ENCODE measurements around the gene KIT.

KIT gene

GRCh38 chr4:54654753-54655152 lies 3.0 kb upstream of the KIT start:
- TF ChIP-seq ZFX (IDR thresholded peaks at IDR 0.05; ENCODE audit: borderline replicate concordance), result no peak
- TF ChIP-seq, protein P1, sequence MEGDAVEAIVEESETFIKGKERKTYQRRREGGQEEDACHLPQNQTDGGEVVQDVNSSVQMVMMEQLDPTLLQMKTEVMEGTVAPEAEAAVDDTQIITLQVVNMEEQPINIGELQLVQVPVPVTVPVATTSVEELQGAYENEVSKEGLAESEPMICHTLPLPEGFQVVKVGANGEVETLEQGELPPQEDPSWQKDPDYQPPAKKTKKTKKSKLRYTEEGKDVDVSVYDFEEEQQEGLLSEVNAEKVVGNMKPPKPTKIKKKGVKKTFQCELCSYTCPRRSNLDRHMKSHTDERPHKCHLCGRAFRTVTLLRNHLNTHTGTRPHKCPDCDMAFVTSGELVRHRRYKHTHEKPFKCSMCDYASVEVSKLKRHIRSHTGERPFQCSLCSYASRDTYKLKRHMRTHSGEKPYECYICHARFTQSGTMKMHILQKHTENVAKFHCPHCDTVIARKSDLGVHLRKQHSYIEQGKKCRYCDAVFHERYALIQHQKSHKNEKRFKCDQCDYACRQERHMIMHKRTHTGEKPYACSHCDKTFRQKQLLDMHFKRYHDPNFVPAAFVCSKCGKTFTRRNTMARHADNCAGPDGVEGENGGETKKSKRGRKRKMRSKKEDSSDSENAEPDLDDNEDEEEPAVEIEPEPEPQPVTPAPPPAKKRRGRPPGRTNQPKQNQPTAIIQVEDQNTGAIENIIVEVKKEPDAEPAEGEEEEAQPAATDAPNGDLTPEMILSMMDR (IDR thresholded peaks at IDR 0.05), result no peak
- H3K27ac ChIP-seq, result no peak overlapping the region

DNA sequence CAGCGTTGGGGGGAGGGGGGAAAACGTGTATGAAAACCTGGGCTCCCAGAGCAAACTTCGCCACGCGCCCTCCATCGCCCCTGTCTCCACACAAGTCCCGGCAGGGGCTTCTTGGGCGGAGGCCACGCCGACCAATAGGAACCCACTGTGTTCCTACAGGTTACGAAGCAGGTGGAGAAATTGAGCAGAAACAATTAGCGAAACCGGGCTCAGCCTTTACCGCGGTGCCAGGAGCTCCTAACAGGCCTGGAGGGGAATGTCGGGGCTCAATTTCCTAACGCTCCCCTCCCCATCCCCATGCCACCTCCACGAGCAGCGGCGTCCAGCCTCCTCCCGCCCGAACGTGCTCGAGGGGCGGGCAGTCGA lies 589 bp upstream of the KIT start:
- TF ChIP-seq, protein P1 (IDR thresholded peaks at IDR 0.05), result no peak
- TF ChIP-seq ZFX (IDR thresholded peaks at IDR 0.05; ENCODE audit: borderline replicate concordance), result no peak
- H3K27ac ChIP-seq, result no peak overlapping the region

DNA sequence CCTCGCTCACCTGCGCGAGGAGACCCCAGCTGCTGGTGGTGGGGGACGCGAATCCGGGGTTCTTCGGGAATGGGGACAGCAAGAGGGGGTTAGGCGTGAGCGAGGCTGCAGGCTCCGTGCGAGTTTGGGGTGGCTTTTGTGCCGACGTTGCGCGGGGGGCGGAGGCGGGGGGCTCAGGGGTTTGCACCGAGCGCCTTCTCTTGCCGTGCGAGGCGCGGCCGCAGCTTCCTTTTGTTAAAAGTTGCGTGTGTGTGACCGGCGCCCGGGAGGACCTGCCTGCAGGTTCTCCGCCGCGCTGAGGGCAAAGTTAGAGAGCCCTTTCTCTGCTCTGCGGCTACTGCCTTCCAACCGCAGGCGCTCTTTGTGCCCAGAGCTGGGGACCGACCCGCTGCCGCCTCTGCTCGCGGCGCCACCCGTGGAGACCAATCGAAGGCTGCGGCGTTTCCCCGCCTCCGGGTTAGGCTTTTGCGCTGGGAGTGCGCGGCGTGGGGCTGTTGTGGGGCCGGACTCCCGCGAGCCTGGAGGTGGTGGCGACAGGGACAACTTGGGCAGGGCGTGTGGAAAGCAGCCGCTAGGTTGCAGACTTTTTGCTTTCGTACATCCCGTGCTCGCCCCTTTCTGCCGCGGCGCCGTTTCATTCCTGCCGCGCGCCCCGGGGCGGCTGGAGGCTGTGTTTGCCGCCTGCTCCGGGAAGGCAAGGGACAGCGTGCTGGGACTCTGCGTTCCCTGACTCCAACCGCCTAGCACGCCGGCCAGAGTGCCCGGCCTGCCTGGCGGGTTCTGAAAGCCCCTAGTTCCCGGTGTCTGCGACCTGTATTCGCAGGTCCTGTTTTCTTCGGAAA lies 716 bp downstream of the KIT start:
- TF ChIP-seq, protein P1 (IDR thresholded peaks at IDR 0.05), result peak; percentile 42
- no peak for TF ChIP-seq ZFX (IDR thresholded peaks at IDR 0.05; ENCODE audit: borderline replicate concordance)
- peak overlapping the region; percentile 27; the same call in 1 of the 2 replicates for H3K27ac ChIP-seq

GRCh38 chr4:54659313-54659712 lies 1.6 kb downstream of the KIT start:
- TF ChIP-seq, protein P1 (IDR thresholded peaks at IDR 0.05), result no peak
- TF ChIP-seq ZFX (IDR thresholded peaks at IDR 0.05; ENCODE audit: borderline replicate concordance), result no peak
- H3K27ac ChIP-seq, result no peak overlapping the region

- TF ChIP-seq, protein P1 (IDR thresholded peaks at IDR 0.05), result no peak
- no peak for TF ChIP-seq ZFX (IDR thresholded peaks at IDR 0.05; ENCODE audit: borderline replicate concordance)
Observed at GRCh38 chr4:54659749-54660535, 2.2 kb downstream of the KIT start.

GRCh38 chr4:54660591-54660990 lies 2.8 kb downstream of the KIT start:
- H3K27ac ChIP-seq, result no peak overlapping the region
- TF ChIP-seq ZFX (IDR thresholded peaks at IDR 0.05; ENCODE audit: borderline replicate concordance), result no peak
- TF ChIP-seq, protein P1 (IDR thresholded peaks at IDR 0.05), result no peak

More at GRCh38 chr4:54659749-54660535, 2.2 kb downstream of the KIT start:
- no peak overlapping the region for H3K27ac ChIP-seq

- no peak overlapping the region for H3K27ac ChIP-seq
- TF ChIP-seq ZFX (IDR thresholded peaks at IDR 0.05; ENCODE audit: borderline replicate concordance), result no peak
- TF ChIP-seq, protein P1 (IDR thresholded peaks at IDR 0.05), result no peak
Observed at GRCh38 chr4:54661169-54661568, 3.4 kb downstream of the KIT start.

All from 22Rv1 (cell line).